Stomach (tissue), 9 donors: ENCODE data around the gene PTPRM. TPM values are rescaled to one million over a fixed set of nuclear protein-coding genes. Genes with fewer than 3 reads are reported as not detected.

Experiments
- DNase-seq, 2 donors: peaks; one replicate each; pipeline versions ENCODE4 v3.0.0 to v3.0.0-alpha.2; 2013 to 2019
- H3K27ac ChIP-seq, 5 donors: fragments of 200-600 bp in 4 of 5; sonication (generic) in 4 of 5; one replicate each; pipeline ENCODE4 v1.5.1; 2013 to 2019; ENCODE audit warnings: mild to moderate bottlenecking in 1 of 5, moderate library complexity in 1 of 5
- H3K27me3 ChIP-seq, 3 donors: fragments of 200-600 bp; sonication (generic); one replicate each; pipeline ENCODE4 v1.5.1; 2017 to 2019; ENCODE audit warnings: mixed run types in 1 of 3
- H3K36me3 ChIP-seq, 4 donors: fragments of 200-600 bp; sonication (generic); 1 replicate in 3 of 4; 2 replicates in 1 of 4; pipeline ENCODE4 v1.5.1; 2016 to 2019
- H3K4me1 ChIP-seq, 4 donors: fragments of 200-600 bp; sonication (generic); one replicate each; pipeline ENCODE4 v1.5.1; 2016 to 2019
- H3K4me3 ChIP-seq, 4 donors: fragments of 200-600 bp; sonication (generic) in 3 of 4; one replicate each; pipeline ENCODE4 v1.5.1; 2016 to 2019; ENCODE audit warnings: mild to moderate bottlenecking in 1 of 4
- H3K9me3 ChIP-seq, 4 donors: fragments of 200-600 bp; sonication (generic); one replicate each; pipeline ENCODE4 v1.5.1; 2016 to 2019
- EP300 ChIP-seq: sonication (generic); formaldehyde crosslinking; IDR thresholded peaks from one replicate; pipeline ENCODE4 v1.6.1; 2017; ENCODE audit warnings: antibody characterized with exemption
- POLR2A ChIP-seq, 4 donors: fragments of 450-650 bp; IDR thresholded peaks; one replicate each; pipeline ENCODE4 v1.6.1; 2016; ENCODE audit warnings: antibody characterized with exemption in 4 of 4, control low read depth in 2 of 4, mild to moderate bottlenecking in 1 of 4, moderate library complexity in 1 of 4
- POLR2AphosphoS5 ChIP-seq, 3 donors: sonication (generic); formaldehyde crosslinking; IDR thresholded peaks; one replicate each; pipeline ENCODE4 v1.6.1; 2016; ENCODE audit warnings: antibody characterized with exemption in 3 of 3
- WGBS, 5 donors: extraction: QIAGEN DNeasy Blood & Tissue Kit in 3 of 5; methylation state at CpG; one replicate each; pipeline versions ENCODE4 v1.1.5 to v1.1.7; 2013 to 2018; 5-methylcytosine and 5-hydroxymethylcytosine counted together
- intact Hi-C: fragments of 100-400 bp; cut with DNase I; formaldehyde crosslinking; loops from one replicate; pipeline ENCODE4 v1.15.1; 2023; ENCODE audit warnings: low total_unique reads
- polyA plus RNA-seq, 3 donors: library from polyadenylated mRNA; stranded (reverse); fragments of 200-250 nt; gene quantifications; one replicate each; pipeline ENCODE4 v1.2.3, GENCODE V29; 2013
- total RNA-seq, 5 donors: library from RNA; depleted of rRNA; stranded (reverse); fragments of >200 nt; gene quantifications; one replicate each; pipeline versions ENCODE4 v1.1.0 to v1.2.3, GENCODE V29; 2014 to 2016
- TF ChIP-seq, protein P1 (sequence below), 7 experiments: fragments of 450-650 bp in 4 of 7; fragments of 200-600 bp in 3 of 7; sonication (generic) in 3 of 7; IDR thresholded peaks; one replicate each; pipeline ENCODE4 v1.5.1; 2016 to 2019; ENCODE audit warnings: antibody characterized with exemption in 7 of 7, control low read depth in 2 of 7, mild to moderate bottlenecking in 1 of 7
- donor health status: healthy with polysubstance abuse.
- donor health status: Bipolar disorder and iron deficiency.
- donor health status: healthy.

Gene PTPRM
- total and polyA plus RNA-seq, 8 donors = 7.5 to 246 (median 58.2) TPM

GRCh38 chr18:7902399-7902839 lies 335.3 kb downstream of the PTPRM start:
- Histone ChIP-seq H3K27me3 (no peaks in the 10 kb centered on the region), H3K4me3 (no peak overlapping the region), H3K4me1 (peaks cover 0 to 17% (median 8%) of the 10 kb centered on the region in 4 donors), H3K9me3 (no peaks in the 10 kb centered on the region), H3K27ac (peak overlapping the region in 4 of 5 donors; percentile 21 to 75 (median 60)), H3K36me3 (no peaks in the 10 kb centered on the region)
- intact Hi-C loops = no loop called here
- DNase-seq = peak in 1 of 2 donors; percentile 57
- TF ChIP-seq POLR2AphosphoS5 (IDR thresholded peaks at IDR 0.05) = peak; percentile 19 to 50 (median 32)
- TF ChIP-seq POLR2A (IDR thresholded peaks at IDR 0.05) = no peak
- 65 to 75% (median 72%) methylated on average over 5 of the region's 5 CpGs for WGBS, 5 donors

GRCh38 chr18:7904529-7904928 lies 337.4 kb downstream of the PTPRM start:
- Histone ChIP-seq H3K27me3 (no peaks in the 10 kb centered on the region), H3K4me1 (peaks cover 0 to 16% (median 8%) of the 10 kb centered on the region in 4 donors), H3K9me3 (no peaks in the 10 kb centered on the region), H3K36me3 (no peaks in the 10 kb centered on the region), H3K4me3 (no peak overlapping the region), H3K27ac (no peak overlapping the region)
- WGBS, 5 donors = 78 to 90% (median 83%) methylated on average over 2 of the region's 2 CpGs
- no peak for DNase-seq
- TF ChIP-seq, protein P1, sequence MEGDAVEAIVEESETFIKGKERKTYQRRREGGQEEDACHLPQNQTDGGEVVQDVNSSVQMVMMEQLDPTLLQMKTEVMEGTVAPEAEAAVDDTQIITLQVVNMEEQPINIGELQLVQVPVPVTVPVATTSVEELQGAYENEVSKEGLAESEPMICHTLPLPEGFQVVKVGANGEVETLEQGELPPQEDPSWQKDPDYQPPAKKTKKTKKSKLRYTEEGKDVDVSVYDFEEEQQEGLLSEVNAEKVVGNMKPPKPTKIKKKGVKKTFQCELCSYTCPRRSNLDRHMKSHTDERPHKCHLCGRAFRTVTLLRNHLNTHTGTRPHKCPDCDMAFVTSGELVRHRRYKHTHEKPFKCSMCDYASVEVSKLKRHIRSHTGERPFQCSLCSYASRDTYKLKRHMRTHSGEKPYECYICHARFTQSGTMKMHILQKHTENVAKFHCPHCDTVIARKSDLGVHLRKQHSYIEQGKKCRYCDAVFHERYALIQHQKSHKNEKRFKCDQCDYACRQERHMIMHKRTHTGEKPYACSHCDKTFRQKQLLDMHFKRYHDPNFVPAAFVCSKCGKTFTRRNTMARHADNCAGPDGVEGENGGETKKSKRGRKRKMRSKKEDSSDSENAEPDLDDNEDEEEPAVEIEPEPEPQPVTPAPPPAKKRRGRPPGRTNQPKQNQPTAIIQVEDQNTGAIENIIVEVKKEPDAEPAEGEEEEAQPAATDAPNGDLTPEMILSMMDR (IDR thresholded peaks at IDR 0.05) = no peak
- TF ChIP-seq POLR2A (IDR thresholded peaks at IDR 0.05) (no peak), EP300 (no peak), POLR2AphosphoS5 (IDR thresholded peaks at IDR 0.05) (no peak)
- intact Hi-C loops = no loop called here

GRCh38 chr18:7908681-7909299 lies 341.7 kb downstream of the PTPRM start:
- Histone ChIP-seq H3K27me3 (no peaks in the 10 kb centered on the region), H3K27ac (no peak overlapping the region), H3K9me3 (peaks cover 0 to 10% (median 0%) of the 10 kb centered on the region in 4 donors), H3K36me3 (no peaks in the 10 kb centered on the region), H3K4me3 (no peak overlapping the region), H3K4me1 (peaks cover 0 to 4% (median 0%) of the 10 kb centered on the region in 4 donors)
- WGBS, 5 donors = 88 to 100% (median 100%) methylated on average over 1 of the region's 1 CpG
- TF ChIP-seq EP300 = no peak
- TF ChIP-seq POLR2A (IDR thresholded peaks at IDR 0.05) = no peak
- no peak for TF ChIP-seq POLR2AphosphoS5 (IDR thresholded peaks at IDR 0.05)
- TF ChIP-seq, protein P1 (IDR thresholded peaks at IDR 0.05) = no peak
- intact Hi-C loops = no loop called here
- DNase-seq = no peak

GRCh38 chr18:7914834-7915670 lies 347.9 kb downstream of the PTPRM start:
- peak overlapping the region in 1 of 5 donors; percentile 0 for H3K27ac ChIP-seq
- no peak for DNase-seq
- 40 to 64% (median 52%) methylated on average over 5 of the region's 5 CpGs for WGBS, 5 donors
- H3K36me3 ChIP-seq = no peaks in the 10 kb centered on the region
- peaks cover 0 to 10% (median 0%) of the 10 kb centered on the region in 4 donors for H3K9me3 ChIP-seq
- no peak for TF ChIP-seq EP300
- no peak for TF ChIP-seq POLR2A (IDR thresholded peaks at IDR 0.05)
- TF ChIP-seq, protein P1 (IDR thresholded peaks at IDR 0.05) = no peak
- TF ChIP-seq POLR2AphosphoS5 (IDR thresholded peaks at IDR 0.05) = no peak
- H3K27me3 ChIP-seq = no peaks in the 10 kb centered on the region
- H3K4me3 ChIP-seq = no peak overlapping the region
- intact Hi-C loops = no loop called here
- peaks cover 0 to 22% (median 10%) of the 10 kb centered on the region in 4 donors for H3K4me1 ChIP-seq
